GM18517 (cell line): ENCODE measurements around the gene PPARA.
A peak's percentile ranks its signal among the peaks of the same experiment; 100 is the strongest.

Experiments
- ATAC-seq: cut with Tn5 transposase; IDR thresholded peaks from one replicate; pipeline ENCODE4 v1.9.1; 2021; ENCODE audit warnings: mild to moderate bottlenecking, moderate library complexity; ENCODE audit not compliant: unreplicated experiment

The PPARA gene

GRCh38 chr22:46150034-46150654 lies at the start of gene PPARA:
Gene PPARA (plus strand): TSS chr22:46150526. CDS start chr22:46198384, 47,858 bp downstream.
- peak; percentile 56 for ATAC-seq

DNA sequence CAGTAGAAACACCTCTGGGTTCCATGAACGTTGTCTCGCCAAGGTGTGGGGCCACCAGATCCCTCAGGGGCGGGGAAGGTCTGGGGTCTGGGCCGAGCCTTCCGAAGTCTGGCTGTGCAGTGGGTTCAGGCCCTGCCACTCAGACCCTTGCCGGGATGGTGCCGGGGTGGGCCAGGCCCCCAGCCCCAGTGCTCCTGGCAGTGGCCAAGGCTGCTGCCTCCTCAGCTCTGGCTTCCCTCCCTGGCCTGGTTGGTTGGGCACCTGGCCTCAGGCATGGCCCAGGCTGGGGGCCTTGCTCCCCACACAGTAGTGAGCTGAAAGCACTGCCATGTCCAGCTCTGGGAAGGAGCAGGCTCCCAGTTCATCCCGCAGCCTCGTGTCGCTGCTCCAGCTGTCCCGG lies 48.2 kb upstream of the PPARA start:
- no peak for ATAC-seq

DNA sequence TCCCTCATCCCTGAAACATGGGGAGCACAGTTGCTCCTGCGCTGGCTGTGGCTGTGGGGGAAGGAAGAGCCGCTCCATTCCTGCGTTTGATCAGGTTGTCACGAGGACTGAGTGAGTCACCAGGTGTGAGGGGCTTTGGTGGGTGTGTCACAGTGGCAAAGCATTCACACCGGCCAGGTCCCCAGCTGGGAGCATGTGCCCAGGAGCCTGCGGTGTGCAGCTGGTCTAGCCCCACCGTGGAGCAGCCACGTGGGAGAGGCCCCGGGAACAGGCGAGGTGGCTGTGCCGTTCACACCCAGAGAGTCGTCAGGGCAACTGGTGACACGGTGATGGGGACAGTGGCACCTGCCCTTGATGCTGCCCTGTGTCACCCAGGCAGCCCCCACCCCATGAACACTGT lies 47.6 kb upstream of the PPARA start:
- no peak for ATAC-seq

GRCh38 chr22:46103181-46103580 lies 47.1 kb upstream of the PPARA start:
- ATAC-seq, result no peak

GRCh38 chr22:46103664-46104063 lies 46.7 kb upstream of the PPARA start:
- ATAC-seq, result no peak

DNA sequence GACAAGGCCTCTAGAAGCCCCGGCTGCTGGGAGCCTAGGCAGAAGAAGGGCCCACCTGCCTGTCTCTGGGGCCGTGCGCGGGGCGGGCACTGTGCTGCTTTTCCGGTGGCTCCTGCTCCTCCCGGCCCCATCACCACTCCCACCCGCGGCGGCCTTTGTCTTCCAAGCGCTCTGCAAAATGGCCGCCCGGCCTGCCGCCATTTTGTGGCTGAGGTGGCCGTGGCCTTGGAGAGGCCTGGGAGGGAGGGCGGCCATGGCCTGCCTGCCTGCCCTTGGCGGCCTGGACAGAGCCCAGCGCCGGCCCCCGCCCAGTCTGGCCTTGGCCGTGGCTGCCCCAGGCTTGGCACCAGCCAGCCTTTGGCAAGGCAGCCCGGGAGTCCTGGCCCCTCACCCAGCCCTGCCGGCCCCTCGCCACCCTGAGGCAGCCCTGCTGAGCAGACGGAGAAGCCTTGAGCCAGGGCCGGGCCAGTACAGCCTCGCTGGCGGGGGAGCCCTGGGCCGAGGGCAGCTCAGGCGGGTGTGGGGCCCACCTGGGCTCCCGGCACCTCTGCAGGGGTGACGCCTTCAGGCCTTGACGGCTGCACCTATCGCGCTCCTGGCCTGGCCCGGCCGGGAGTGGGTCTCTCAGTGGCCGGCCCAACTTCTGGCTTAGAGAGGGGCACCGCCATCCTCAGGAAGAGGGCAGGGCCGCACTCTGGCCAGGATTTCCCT lies 46.0 kb upstream of the PPARA start:
- no peak for ATAC-seq

- no peak for ATAC-seq
Observed at GRCh38 chr22:46104881-46105493, 45.3 kb upstream of the PPARA start.

DNA sequence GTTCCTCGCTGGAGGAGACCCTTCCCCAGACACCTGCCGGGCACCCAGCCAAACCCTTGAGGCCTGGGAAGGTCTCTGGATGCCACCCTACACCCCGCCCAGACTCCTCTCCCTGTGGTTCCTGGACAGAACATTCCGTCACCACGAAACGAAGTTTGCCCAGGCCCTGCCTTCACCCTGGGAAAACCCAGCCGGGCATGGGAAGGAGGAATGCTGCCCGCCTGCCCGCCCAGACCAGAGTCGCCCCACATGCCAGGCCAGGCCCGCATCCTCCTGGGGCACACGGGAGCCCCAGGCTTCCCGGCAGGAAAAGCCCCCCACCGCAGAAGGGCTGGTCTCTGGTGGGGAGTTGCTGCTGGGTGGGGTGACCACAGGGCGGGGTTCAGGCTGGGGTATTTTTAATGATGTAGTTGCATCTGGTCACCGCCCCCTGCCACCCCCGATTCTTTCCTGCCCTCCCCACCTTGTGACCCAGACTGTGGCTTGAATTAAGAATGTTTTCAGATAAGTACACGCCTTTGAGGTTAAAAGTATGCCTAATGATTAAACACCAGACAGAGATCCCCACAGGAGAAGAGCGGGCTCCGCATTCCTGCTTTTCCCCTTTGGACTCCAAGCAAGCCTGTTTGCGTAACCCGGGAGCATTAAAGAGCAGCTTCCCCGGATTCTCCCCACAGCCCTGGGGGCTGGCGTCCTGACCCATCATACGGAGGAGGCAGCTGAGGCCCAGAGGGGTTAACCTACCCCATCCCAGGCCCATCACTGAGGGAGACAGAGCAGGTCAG lies 44.6 kb upstream of the PPARA start:
- no peak for ATAC-seq

DNA sequence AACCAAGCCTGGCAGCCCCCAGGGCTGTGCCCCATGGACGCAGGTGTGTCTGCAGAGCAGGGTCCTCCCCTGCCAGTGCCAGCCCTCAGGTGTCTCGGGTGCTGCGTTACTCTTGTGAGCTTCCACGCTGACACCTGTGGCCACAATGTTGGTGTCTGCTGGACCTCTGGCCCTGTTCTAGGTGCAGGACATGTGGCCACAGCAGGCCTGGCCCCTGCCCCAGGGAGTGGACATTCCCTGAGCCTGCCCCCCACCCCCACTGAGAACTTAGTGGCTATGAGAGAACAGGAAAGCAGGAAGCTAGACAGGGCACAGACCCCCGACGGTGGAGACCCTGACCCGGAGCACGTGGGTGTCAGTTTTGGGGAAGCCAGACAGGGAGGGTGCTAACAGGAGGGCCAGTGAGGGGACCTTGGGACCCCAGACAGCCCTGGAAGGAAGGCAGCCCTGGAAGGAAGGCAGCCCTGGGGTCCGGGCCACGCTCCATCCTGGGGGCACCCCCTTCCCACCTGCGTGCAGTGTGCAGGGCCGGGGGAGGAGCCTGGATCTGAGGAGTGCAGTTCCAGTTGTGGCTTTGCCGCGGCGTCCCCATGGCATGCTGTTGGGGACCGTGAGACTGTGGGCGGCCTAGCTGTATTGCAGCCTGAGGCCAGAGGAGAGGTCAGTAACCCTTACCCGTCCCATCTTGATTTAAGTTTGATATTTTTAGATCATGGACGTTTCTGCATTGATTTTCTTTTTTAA lies 43.9 kb upstream of the PPARA start:
- ATAC-seq, result no peak

GRCh38 chr22:46107089-46107664 lies 43.1 kb upstream of the PPARA start:
- no peak for ATAC-seq

DNA sequence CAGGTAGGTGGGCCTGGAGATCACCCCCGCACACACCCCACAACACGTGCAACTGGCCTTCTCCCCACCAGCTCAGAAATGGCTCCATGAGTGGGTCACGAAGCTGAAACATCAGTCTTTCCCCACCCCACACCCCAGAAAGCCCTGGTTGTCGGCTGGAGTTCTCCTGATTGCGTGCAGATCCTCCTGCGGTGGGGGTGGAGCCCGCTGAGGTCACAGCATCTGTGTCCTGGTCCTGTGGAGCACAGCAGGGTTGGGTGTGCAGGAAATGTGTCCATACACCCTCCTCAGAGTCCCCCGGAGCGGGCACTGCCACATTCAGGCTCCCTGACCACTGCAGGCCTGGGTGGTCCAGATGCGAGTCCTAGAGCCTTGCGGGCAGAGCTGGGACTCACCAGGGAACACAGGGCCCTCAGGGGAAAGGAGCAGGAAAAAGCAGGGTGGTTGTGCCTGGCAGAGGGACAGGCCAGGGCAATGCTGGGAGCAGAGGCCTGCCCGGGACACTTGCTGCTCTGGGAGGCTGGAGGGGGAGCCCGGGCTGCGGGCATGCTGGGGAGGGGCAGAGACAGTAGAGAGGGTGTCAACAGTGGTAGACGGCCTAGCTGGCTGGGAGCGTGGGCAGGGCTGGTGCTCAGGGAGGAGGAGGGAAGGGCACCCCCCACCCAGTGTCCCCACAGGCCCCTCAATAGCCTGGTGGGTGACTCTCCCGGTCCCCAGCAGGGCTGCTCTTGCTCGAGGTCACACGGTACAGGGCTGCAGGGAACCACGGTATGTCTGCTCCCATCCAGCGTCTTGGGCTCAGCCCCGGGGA lies 42.4 kb upstream of the PPARA start:
- no peak for ATAC-seq

- ATAC-seq, result no peak
Observed at GRCh38 chr22:46108564-46109473, 41.5 kb upstream of the PPARA start.

DNA sequence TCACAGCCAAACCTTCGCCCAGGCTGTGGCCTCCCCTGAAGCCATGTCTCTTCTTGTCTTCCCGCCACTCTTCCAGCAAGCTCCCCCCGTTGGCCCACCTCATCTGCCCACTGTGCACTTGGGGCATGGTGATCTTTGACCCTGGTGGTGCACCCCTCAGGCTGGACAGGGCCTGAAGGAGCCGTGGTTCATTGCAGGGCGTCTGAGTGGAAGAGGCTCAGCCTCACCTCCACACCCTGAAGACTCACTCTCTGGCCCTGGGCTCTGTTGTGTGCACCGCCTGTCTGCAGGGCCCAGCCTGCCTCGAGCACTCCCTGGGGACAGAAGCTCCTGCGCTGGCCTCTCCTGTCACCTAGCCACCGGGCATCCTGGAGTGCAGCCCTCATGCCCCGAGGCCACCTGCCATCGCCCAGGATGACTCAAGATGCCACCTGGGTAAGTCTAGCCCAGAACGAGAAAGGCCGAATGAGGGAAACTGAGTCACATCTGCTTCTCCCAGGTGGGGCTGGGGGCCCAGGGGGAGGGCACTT lies 40.8 kb upstream of the PPARA start:
- no peak for ATAC-seq

DNA sequence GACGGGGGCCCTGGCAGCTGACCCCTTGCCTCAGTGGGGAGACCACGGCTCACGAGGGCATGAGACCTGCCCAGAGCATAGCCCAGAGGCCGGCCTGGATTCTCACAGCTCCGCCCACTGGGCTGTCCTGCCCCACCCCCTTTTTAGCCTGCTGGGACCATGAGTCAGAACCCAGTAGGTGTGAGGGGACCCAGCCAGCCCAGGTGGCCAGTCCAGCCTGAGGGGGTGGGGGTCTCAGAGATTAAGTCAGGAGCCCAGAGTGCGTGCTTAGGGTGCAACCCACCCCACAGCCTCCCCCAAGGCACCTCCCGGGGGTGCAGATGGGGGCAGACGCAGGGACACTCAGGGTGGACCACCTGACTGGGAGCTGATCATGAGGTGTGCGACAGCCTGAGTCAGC lies 40.1 kb upstream of the PPARA start:
- ATAC-seq, result no peak

GRCh38 chr22:46111645-46112306 lies 38.5 kb upstream of the PPARA start:
- no peak for ATAC-seq

DNA sequence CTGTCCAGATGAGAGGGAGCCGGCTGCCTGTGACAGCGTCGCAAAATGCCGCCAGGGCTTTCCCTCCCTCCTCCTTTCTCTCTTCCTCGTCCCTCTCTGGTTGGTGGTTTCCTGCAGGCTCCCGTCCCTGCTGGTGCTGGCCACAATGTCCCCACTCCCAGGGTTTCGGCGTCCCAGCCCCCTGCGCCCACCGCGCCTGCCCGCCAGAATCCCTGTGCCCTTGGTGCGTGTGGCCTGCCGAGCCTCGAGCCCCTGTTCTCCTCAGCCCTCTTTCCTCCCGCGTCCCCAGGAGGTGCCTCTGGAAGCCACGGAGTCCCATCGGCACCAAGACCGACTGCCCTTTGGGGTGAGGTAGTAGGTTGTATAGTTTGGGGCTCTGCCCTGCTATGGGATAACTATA lies 37.9 kb upstream of the PPARA start:
- no peak for ATAC-seq

DNA sequence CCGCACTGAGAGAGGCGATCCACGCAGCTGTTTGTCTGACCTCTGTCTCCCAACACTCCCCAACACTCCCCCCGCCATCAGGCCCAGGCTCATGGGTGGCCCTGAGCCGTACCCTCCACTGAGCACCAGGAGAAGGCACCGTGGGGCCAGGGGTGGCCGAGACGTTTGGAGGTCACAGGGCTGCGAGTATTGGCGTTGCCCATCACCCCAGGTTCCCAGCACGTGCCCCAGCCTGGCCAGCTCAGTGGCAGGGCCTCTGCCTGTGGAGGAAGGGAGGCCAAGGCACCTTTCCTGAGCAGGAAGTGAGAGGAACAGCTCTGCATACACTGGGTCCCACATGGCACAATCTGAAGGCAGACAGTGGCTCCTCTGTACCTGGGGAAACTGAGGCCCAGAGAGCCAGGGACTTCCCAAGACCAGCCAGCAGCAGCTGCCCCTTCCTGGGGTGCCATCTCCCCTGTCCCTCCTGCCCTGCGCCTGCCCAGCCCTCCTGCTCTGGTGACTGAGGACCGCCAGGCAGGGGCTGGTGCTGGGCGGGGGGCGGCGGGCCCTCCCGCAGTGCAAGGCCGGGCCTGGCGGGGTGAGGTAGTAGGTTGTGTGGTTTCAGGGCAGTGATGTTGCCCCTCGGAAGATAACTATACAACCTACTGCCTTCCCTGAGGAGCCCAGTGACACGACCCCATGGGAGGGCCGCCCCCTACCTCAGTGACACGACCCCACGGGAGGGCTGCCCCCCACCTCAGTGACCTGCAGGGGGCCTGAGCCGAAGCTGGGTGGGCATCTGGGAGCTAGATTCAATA lies 37.0 kb upstream of the PPARA start:
- ATAC-seq, result no peak
